ENCODE measurements around the gene MEGF6.

Gene MEGF6

GRCh38 chr1:3465091-3465934 lies 146.0 kb downstream of the MEGF6 start:
- DNase-seq = no peak

GRCh38 chr1:3464649-3465025 lies 146.7 kb downstream of the MEGF6 start:
- DNase-seq = no peak

GRCh38 chr1:3463891-3464648 lies 147.2 kb downstream of the MEGF6 start:
- DNase-seq = no peak

- DNase-seq = no peak
Measured at GRCh38 chr1:3463408-3463863, 147.9 kb downstream of the MEGF6 start.

GRCh38 chr1:3463013-3463385 lies 148.3 kb downstream of the MEGF6 start:
- no peak for DNase-seq

GRCh38 chr1:3462356-3463012 lies 148.8 kb downstream of the MEGF6 start:
- DNase-seq = no peak

GRCh38 chr1:3461934-3462275 lies 149.4 kb downstream of the MEGF6 start:
- DNase-seq = no peak

GRCh38 chr1:3461238-3461933 lies 149.9 kb downstream of the MEGF6 start:
- DNase-seq = no peak

- DNase-seq = no peak
Measured at GRCh38 chr1:3460672-3461131, 150.6 kb downstream of the MEGF6 start.

- no peak for DNase-seq
Measured at GRCh38 chr1:3459940-3460671, 151.2 kb downstream of the MEGF6 start.

GRCh38 chr1:3459051-3459908 lies 152.0 kb downstream of the MEGF6 start:
- DNase-seq = no peak

- DNase-seq = no peak
Measured at GRCh38 chr1:3457910-3458883, 153.1 kb downstream of the MEGF6 start.

- no peak for DNase-seq
Measured at GRCh38 chr1:3456964-3457909, 154.1 kb downstream of the MEGF6 start.

GRCh38 chr1:3456449-3456963 lies 154.8 kb downstream of the MEGF6 start:
- DNase-seq = no peak

GRCh38 chr1:3455670-3456448 lies 155.4 kb downstream of the MEGF6 start:
- no peak for DNase-seq

GRCh38 chr1:3454811-3455618 lies 156.3 kb downstream of the MEGF6 start:
- peak; percentile 54 for DNase-seq
